Neural cell (in vitro differentiated cells): ENCODE data around the gene KIFC3. TPM values are rescaled to one million over a fixed set of nuclear protein-coding genes. Genes with fewer than 3 reads are reported as not detected.

Experiments
- H2AFZ ChIP-seq: fragments of 200-600, 300-800 bp; sonication (generic), shearing (Covaris generic); 2 replicates; pipeline ENCODE4 v1.6.0; 2014; ENCODE audit warnings: low read depth, mild to moderate bottlenecking, antibody characterized with exemption, low read length, moderate library complexity
- H3F3A ChIP-seq: fragments of 200-600 bp; shearing (Covaris generic); 2 replicates; pipeline ENCODE4 v1.6.1; 2016; ENCODE audit warnings: mild to moderate bottlenecking, moderate library complexity, mixed read lengths, antibody characterized with exemption, low read length; ENCODE audit not compliant: insufficient read depth, poor library complexity, severe bottlenecking
- H3K27ac ChIP-seq: fragments of 200-600, 300-800 bp; sonication (generic), shearing (Covaris generic); 2 replicates; pipeline ENCODE4 v1.5.1; 2014; ENCODE audit warnings: mild to moderate bottlenecking, low read length, moderate library complexity
- H3K27me3 ChIP-seq: fragments of 300-800, 200-600 bp; sonication (generic), shearing (Covaris generic); 2 replicates; pipeline ENCODE4 v1.6.0; 2014; ENCODE audit warnings: mild to moderate bottlenecking, low read depth, low read length, moderate library complexity; ENCODE audit not compliant: insufficient read depth
- H3K36me3 ChIP-seq: fragments of 300-800, 200-600 bp; sonication (generic), shearing (Covaris generic); 2 replicates; pipeline ENCODE4 v1.5.1; 2014; ENCODE audit warnings: mild to moderate bottlenecking, antibody characterized with exemption, low read length, moderate library complexity; ENCODE audit not compliant: insufficient read depth
- H3K4me2 ChIP-seq: fragments of 300-800, 200-600 bp; sonication (generic), shearing (Covaris generic); 2 replicates; pipeline ENCODE4 v1.6.0; 2014; ENCODE audit warnings: mild to moderate bottlenecking, low read length
- H3K4me3 ChIP-seq: fragments of 300-800, 200-600 bp; sonication (generic), shearing (Covaris generic); 2 replicates; pipeline ENCODE4 v1.5.1; 2014; ENCODE audit warnings: mild to moderate bottlenecking, low read length, moderate library complexity
- H3K79me2 ChIP-seq: fragments of 200-600 bp; shearing (Covaris generic); replicated peaks from 2 replicates; pipeline ENCODE4 v1.6.0; 2014; ENCODE audit warnings: mild to moderate bottlenecking, low read length, moderate library complexity; ENCODE audit not compliant: insufficient read depth
- H3K9ac ChIP-seq: fragments of 300-800, 200-600 bp; sonication (generic), shearing (Covaris generic); 2 replicates; pipeline ENCODE4 v1.6.1; 2016; ENCODE audit warnings: mild to moderate bottlenecking, low read length, mixed read lengths
- H3K9me2 ChIP-seq: fragments of 200-600 bp; shearing (Covaris generic); 2 replicates; pipeline ENCODE4 v1.6.1; 2016; ENCODE audit warnings: mild to moderate bottlenecking, low read length, mixed read lengths; ENCODE audit not compliant: insufficient read depth
- H3K9me3 ChIP-seq: fragments of 200-600, 300-800 bp; sonication (generic), shearing (Covaris generic); 2 replicates; pipeline ENCODE4 v1.6.1; 2016; ENCODE audit warnings: mild to moderate bottlenecking, mixed run types, low read length, moderate library complexity, mixed read lengths
- H4K20me1 ChIP-seq: fragments of 200-600 bp; shearing (Covaris generic); 2 replicates; pipeline ENCODE4 v1.6.1; 2016; ENCODE audit warnings: mild to moderate bottlenecking, mixed run types; ENCODE audit not compliant: insufficient read depth
- EP300 ChIP-seq: fragments of 450-650 bp; conservative IDR thresholded peaks from 2 replicates; pipeline ENCODE4 v1.6.1; 2014; ENCODE audit warnings: antibody characterized with exemption, mild to moderate bottlenecking, moderate library complexity; ENCODE audit not compliant: poor library complexity, severe bottlenecking
- EZH2 ChIP-seq: fragments of 200-600, 300-800 bp; shearing (Covaris generic), sonication (generic); IDR thresholded peaks from 2 replicates; pipeline ENCODE4 v1.6.1; 2014; ENCODE audit warnings: antibody characterized with exemption, low read length, borderline replicate concordance, mild to moderate bottlenecking; ENCODE audit not compliant: insufficient read depth, poor library complexity, severe bottlenecking
- MXI1 ChIP-seq: fragments of 450-650 bp; conservative IDR thresholded peaks from 2 replicates; pipeline ENCODE4 v1.6.1; 2014; ENCODE audit warnings: antibody characterized with exemption, mild to moderate bottlenecking; ENCODE audit not compliant: poor library complexity, severe bottlenecking
- POLR2AphosphoS5 ChIP-seq: IDR thresholded peaks from 2 replicates; pipeline ENCODE4 v1.6.1; 2012
- RAD21 ChIP-seq: fragments of 450-650 bp; conservative IDR thresholded peaks from 2 replicates; pipeline ENCODE4 v1.6.1; 2014; ENCODE audit warnings: antibody characterized with exemption, mild to moderate bottlenecking, moderate library complexity
- SMC3 ChIP-seq: fragments of 450-650 bp; conservative IDR thresholded peaks from 2 replicates; pipeline ENCODE4 v1.6.1; 2014; ENCODE audit warnings: antibody characterized with exemption, mild to moderate bottlenecking, moderate library complexity; ENCODE audit not compliant: poor library complexity
- TAF1 ChIP-seq: IDR thresholded peaks from 2 replicates; pipeline ENCODE4 v1.6.1; 2012; ENCODE audit warnings: low read depth
- polyA plus RNA-seq: library from polyadenylated mRNA; depleted of rRNA; stranded (reverse); fragments of >200 nt; gene quantifications from 2 replicates; pipeline ENCODE4 v1.2.3, GENCODE V29; 2014
- TF ChIP-seq, protein P1 (sequence below): fragments of 450-650 bp; IDR thresholded peaks from 2 replicates; pipeline ENCODE4 v1.5.1; 2014; ENCODE audit warnings: antibody characterized with exemption, mild to moderate bottlenecking, moderate library complexity; ENCODE audit not compliant: poor library complexity, severe bottlenecking
- TF ChIP-seq, protein P2 (sequence below): IDR thresholded peaks from 2 replicates; pipeline ENCODE4 v1.6.1; 2012; ENCODE audit warnings: borderline replicate concordance

The KIFC3 gene
- polyA plus RNA-seq, 1 donor from 2014 or later, result 29.7 TPM

DNA sequence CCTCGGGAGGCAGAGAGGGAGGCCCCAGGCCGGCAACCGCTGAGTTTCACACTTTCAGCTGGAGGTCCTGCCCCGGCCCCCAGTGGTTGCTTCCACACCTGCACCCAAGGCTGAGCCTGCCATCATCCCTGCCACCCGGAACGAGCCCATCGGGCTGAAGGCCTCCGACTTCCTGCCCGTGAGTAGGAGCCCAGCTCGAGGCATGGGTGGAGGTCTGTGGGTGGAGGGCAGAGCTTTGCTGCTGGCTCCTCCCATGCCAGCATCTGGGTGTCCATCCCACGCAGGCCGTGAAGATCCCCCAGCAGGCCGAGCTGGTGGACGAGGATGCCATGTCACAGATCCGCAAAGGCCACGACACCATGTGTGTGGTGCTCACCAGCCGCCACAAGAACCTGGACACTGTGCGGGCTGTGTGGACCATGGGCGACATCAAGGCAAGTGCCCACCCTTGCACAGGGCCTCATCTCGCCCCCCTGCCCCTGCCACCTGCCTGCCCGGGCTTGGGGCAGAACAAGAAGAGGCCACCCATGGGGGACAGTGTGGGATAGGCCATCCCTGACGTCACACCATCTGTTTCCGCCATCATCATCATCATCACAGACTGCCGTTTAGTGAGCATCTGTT lies 47.1 kb downstream of the KIFC3 start:
- no peak for TF ChIP-seq TAF1
- TF ChIP-seq RAD21, result no peak
- TF ChIP-seq EP300, result no peak
- Histone ChIP-seq H2AFZ (no peak overlapping the region), H3K9me3 (no peaks in the 10 kb centered on the region), H3K9me2 (no peaks in the 10 kb centered on the region), H3K27ac (no peak overlapping the region), H3F3A (no peaks in the 10 kb centered on the region), H4K20me1 (no peaks in the 10 kb centered on the region), H3K9ac (no peak overlapping the region), H3K79me2 (no peaks in the 10 kb centered on the region), H3K36me3 (no peaks in the 10 kb centered on the region), H3K27me3 (no peaks in the 10 kb centered on the region), H3K4me2 (no peak overlapping the region), H3K4me3 (no peak overlapping the region)

DNA sequence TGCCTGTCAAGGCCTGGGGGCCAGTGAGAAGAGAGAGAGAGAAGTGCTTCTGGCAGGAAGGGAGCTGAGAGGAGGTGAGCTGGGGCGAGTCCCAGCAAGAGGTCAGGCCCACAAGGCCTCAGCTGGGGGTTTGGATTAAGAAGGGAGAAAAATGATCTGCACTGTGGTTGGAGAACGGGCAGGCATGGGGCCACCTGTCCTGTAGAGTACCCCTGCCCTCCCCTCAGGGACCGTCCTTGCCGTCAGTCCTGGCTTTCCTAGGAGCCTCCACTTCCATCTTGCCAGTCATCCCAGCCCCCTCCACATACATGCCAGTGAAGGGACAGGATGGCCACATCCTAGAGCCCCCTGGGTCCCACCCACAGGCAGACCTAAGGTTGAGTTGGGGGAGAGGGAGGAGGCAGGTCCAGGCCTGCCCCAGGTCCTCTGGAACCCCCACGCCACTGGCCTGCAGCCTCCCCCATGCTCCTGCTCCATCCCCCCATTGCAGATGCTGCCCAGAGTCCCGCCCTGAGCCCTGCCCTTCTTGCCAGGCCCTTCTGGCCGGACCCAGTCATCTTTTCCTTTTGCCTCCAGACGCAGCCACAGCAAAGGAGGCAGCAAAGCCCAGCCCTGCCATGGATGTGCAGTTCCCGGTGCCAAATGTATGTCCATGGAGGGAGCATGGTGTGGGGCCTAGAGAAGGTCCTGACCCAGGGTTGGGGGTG lies 47.8 kb downstream of the KIFC3 start:
- H3K4me3 ChIP-seq, result no peak overlapping the region
- H3K9ac ChIP-seq, result no peak overlapping the region
- no peaks in the 10 kb centered on the region for H3K9me3 ChIP-seq
- H3K36me3 ChIP-seq, result no peaks in the 10 kb centered on the region
- H3K4me2 ChIP-seq, result no peak overlapping the region
- no peaks in the 10 kb centered on the region for H3K9me2 ChIP-seq
- no peaks in the 10 kb centered on the region for H3F3A ChIP-seq
- H3K27ac ChIP-seq, result no peak overlapping the region
- H4K20me1 ChIP-seq, result no peaks in the 10 kb centered on the region
- no peak overlapping the region for H2AFZ ChIP-seq
- H3K79me2 ChIP-seq, result no peaks in the 10 kb centered on the region
- no peaks in the 10 kb centered on the region for H3K27me3 ChIP-seq
- TF ChIP-seq MXI1 (no peak), EZH2 (no peak), POLR2AphosphoS5 (no peak)

DNA sequence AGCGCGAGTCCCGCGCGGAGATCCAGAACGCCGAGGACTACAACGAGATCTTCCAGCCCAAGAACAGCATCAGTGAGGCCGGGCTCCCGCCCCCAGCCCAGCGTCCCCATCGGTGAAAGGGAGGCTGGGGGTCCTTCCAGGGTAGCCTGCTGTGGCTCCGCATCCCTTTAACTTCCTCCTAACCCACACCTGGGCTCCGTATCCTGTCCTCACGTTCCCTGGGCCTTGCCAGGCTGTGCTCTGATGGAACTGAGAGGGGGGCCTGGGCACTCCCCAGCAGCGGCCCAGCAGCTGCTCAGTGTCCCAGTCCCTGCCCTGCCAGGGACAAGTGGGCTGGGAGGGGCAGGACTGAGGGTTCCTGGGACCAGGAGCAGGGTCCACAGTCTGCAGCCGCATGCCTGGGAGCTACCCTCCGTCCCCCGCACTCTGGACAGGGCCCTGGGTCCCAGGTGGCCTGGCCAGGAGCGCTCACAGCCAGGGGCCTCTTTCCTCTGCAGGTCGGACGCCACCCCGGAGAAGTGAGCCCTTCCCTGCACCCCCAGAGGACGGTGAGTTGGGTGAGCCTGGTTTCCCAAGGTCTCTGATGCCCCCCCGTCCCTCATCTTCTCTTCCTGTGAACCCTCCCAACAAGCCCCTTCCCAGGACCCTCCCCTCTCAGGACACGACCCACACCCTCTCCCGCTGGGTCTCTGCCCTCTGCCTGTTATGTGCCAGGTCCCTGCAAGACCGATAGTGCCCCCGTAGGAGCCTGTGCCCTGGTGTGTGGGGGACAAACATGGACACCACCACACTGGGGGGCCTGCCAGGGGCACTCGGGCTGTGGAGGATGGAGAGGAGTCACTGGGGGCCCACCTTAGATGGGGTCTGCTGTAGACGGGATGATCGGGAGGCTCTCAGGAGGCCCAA lies 48.6 kb downstream of the KIFC3 start:
- no peaks in the 10 kb centered on the region for H3K27me3 ChIP-seq
- H4K20me1 ChIP-seq, result no peaks in the 10 kb centered on the region
- H3K36me3 ChIP-seq, result no peaks in the 10 kb centered on the region
- no peaks in the 10 kb centered on the region for H3K9me2 ChIP-seq
- H3K4me3 ChIP-seq, result no peak overlapping the region
- no peak overlapping the region for H2AFZ ChIP-seq
- no peak overlapping the region for H3K4me2 ChIP-seq
- no peaks in the 10 kb centered on the region for H3K79me2 ChIP-seq
- H3K27ac ChIP-seq, result no peak overlapping the region
- TF ChIP-seq MXI1 (no peak), EP300 (no peak), RAD21 (no peak), TAF1 (no peak), EZH2 (no peak), SMC3 (no peak), POLR2AphosphoS5 (no peak)
- TF ChIP-seq, protein P1, sequence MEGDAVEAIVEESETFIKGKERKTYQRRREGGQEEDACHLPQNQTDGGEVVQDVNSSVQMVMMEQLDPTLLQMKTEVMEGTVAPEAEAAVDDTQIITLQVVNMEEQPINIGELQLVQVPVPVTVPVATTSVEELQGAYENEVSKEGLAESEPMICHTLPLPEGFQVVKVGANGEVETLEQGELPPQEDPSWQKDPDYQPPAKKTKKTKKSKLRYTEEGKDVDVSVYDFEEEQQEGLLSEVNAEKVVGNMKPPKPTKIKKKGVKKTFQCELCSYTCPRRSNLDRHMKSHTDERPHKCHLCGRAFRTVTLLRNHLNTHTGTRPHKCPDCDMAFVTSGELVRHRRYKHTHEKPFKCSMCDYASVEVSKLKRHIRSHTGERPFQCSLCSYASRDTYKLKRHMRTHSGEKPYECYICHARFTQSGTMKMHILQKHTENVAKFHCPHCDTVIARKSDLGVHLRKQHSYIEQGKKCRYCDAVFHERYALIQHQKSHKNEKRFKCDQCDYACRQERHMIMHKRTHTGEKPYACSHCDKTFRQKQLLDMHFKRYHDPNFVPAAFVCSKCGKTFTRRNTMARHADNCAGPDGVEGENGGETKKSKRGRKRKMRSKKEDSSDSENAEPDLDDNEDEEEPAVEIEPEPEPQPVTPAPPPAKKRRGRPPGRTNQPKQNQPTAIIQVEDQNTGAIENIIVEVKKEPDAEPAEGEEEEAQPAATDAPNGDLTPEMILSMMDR, result no peak
- TF ChIP-seq, protein P2, sequence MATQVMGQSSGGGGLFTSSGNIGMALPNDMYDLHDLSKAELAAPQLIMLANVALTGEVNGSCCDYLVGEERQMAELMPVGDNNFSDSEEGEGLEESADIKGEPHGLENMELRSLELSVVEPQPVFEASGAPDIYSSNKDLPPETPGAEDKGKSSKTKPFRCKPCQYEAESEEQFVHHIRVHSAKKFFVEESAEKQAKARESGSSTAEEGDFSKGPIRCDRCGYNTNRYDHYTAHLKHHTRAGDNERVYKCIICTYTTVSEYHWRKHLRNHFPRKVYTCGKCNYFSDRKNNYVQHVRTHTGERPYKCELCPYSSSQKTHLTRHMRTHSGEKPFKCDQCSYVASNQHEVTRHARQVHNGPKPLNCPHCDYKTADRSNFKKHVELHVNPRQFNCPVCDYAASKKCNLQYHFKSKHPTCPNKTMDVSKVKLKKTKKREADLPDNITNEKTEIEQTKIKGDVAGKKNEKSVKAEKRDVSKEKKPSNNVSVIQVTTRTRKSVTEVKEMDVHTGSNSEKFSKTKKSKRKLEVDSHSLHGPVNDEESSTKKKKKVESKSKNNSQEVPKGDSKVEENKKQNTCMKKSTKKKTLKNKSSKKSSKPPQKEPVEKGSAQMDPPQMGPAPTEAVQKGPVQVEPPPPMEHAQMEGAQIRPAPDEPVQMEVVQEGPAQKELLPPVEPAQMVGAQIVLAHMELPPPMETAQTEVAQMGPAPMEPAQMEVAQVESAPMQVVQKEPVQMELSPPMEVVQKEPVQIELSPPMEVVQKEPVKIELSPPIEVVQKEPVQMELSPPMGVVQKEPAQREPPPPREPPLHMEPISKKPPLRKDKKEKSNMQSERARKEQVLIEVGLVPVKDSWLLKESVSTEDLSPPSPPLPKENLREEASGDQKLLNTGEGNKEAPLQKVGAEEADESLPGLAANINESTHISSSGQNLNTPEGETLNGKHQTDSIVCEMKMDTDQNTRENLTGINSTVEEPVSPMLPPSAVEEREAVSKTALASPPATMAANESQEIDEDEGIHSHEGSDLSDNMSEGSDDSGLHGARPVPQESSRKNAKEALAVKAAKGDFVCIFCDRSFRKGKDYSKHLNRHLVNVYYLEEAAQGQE, result no peak
- no peak overlapping the region for H3K9ac ChIP-seq
- H3F3A ChIP-seq, result no peaks in the 10 kb centered on the region
- H3K9me3 ChIP-seq, result no peaks in the 10 kb centered on the region
